Glomerular visceral epithelial cell (primary cell): Measurements from ENCODE around the gene AHDC1.

Experiments
- DNase-seq: peaks from one replicate; pipeline ENCODE4 v3.0.0-alpha.2; 2016; ENCODE audit errors: extremely low spot score

The AHDC1 gene

DNA sequence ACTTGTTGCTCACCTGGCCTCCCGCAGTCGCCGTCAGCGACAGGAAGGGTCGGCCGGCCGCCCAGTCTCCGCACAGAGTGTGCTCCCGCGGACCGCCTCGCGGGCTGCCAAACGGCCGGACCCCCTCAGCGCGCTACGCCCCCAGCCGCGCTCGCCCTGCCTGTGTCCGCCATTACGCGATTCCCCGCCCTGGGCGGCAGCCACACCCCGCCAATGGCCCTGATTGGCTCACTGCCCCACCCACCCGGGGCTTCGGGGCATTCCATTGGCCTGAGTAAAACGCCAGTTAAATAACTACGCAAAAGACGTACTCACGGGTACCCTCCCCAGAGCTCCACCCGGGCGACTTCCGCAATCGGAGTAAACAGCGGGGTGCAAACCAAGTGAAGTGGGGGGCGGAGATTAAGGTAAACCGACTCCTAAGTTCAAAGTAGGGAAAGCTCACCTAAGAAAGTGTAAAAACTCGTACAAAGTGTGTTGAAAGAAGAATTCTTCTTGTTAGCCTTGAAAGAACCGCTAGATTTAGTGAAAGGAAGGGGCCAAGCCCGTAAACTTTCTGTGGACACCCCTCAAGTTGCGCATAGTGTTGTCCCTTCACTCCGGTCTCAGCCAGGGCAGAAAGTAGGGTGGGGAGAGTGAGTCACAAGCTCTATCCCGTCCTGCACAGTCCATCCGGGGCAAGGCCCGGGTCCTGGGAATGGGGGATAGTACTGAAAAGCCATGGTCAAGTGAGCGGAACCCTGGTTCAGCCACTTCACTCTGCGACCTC lies 113.8 kb downstream of the AHDC1 start, which contains the start of gene WASF2:
WASF2 (minus strand) TSS at position 195 of the 769 bp plus-strand sequence. CDS start 61,277 bp downstream, outside the sequence.
- DNase-seq = peak; percentile 97

DNA sequence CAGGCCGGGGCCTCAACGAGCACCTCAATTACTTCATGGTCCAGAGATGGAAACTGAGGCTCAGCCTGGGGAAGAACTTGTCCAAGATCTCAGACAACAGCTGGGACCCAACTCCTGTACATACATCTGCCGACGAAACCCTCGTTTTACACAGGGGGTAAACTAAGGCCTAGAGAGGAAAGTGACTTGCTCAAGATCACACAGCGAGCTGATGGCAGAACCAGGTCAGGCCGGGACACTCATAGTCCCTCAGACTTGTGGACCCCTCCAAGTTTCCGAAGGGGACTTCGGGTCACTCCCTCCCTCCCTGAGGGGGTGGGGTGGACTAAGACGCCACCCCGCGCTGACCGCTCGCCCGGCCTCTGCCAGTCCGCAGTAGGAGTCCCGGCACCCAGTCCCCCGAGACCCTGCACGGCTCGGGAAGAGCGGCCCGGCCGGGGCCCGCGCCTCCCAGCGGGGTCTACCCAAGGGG lies 114.4 kb downstream of the AHDC1 start:
- DNase-seq = peak; percentile 41

- peak; percentile 26 for DNase-seq
These were observed 115.7 kb downstream of the AHDC1 start for GRCh38 chr1:27487966-27488884.

GRCh38 chr1:27485363-27485762 lies 118.6 kb downstream of the AHDC1 start:
- no peak for DNase-seq
